ENCODE data around the gene PKNOX2. TPM values are rescaled to one million over a fixed set of nuclear protein-coding genes. Genes with fewer than 3 reads are reported as not detected.

PKNOX2 gene
- total and polyA plus RNA-seq, 2 of the 8 experiments (the other 6 are each of a cell fraction or from before 2014, with no cell fraction given) = 2.0 TPM

DNA sequence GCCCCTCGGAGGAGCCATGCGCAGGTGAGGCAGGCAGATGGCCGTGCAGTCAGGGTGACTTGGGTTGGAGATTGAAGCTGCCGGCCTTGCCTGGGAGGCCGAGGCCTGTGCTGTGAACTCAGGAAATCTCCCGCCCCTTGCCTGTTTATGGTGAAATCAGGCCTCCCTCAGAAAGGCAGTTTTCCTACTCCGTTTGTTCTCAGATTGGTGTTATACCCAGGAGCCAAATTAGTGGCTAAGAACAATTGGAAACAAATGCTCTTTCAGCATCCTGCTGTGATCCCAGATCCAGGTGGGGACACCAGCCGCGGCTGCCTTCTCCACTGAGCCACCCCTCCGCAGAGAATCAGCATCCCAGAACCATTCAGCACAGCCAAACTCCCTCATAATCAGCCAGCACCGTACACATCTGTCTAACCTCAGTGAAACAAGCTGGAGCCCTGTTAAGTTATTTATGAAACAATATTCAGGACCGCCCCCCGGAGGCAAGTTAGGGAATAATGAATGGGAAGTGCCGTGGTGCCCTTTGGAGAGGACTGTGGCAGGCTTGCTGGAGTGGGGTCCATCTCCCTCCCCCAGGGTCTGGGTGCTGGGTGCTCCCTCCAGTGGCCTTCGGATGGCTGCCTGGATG, 60.0 kb downstream of the PKNOX2 start (continued):
- no peak for TF ChIP-seq ATF2 (IDR thresholded peaks at IDR 0.05; ENCODE audit: low read length)
- TF ChIP-seq CTBP2 (IDR thresholded peaks at IDR 0.05; ENCODE audit: borderline replicate concordance, insufficient read depth, insufficient read length, low read length) = no peak
- TF ChIP-seq RAD21 (IDR thresholded peaks at IDR 0.05 in 1 of 2, conservative IDR thresholded peaks at IDR 0.05 in 1 of 2; ENCODE audit: low read depth in 2 of 2, low read length in 2 of 2) = peak; percentile 40 to 48
- no peak for TF ChIP-seq JUND (IDR thresholded peaks at IDR 0.05; ENCODE audit: low read length)
- no peak for TF ChIP-seq KDM4A (IDR thresholded peaks at IDR 0.05; ENCODE audit: low read depth, low read length, severe bottlenecking)
- TF ChIP-seq E2F6 (IDR thresholded peaks at IDR 0.05) = peak; percentile 23; the same call in 1 of the 2 replicates
- TF ChIP-seq SAP30 (IDR thresholded peaks at IDR 0.05; ENCODE audit: insufficient read depth, insufficient replicate concordance, low read length) = no peak
- no peak for TF ChIP-seq HDAC2 (IDR thresholded peaks at IDR 0.05; ENCODE audit: borderline replicate concordance in 1 of 2, low read depth in 2 of 2, low read length in 2 of 2)

Measured in H1 (cell line).